DOHH2 (cell line): ENCODE data around the gene PLA2G2C.

Experiments used
- H3F3A ChIP-seq: fragments of 200-600 bp; sonication (generic), shearing (Covaris generic); 2 replicates; pipeline ENCODE4 v1.6.0; 2016; ENCODE audit warnings: antibody characterized with exemption, mild to moderate bottlenecking; ENCODE audit not compliant: control insufficient read depth, insufficient read depth
- H3K27ac ChIP-seq: fragments of 200-600 bp; sonication (generic); 2 replicates; pipeline ENCODE4 v1.5.1; 2014; ENCODE audit warnings: low read depth, mild to moderate bottlenecking, low read length, moderate library complexity
- H3K27me3 ChIP-seq: fragments of 200-600 bp; sonication (generic); 2 replicates; pipeline ENCODE4 v1.6.1; 2014; ENCODE audit warnings: mild to moderate bottlenecking, low read length, mixed read lengths; ENCODE audit not compliant: control insufficient read depth
- H3K36me3 ChIP-seq: fragments of 200-600 bp; sonication (generic); 2 replicates; pipeline ENCODE4 v1.6.1; 2014; ENCODE audit warnings: mild to moderate bottlenecking, low read length, moderate library complexity, mixed read lengths; ENCODE audit not compliant: control insufficient read depth
- H3K4me1 ChIP-seq: fragments of 200-600 bp; sonication (generic); 2 replicates; pipeline ENCODE4 v1.6.1; 2014; ENCODE audit warnings: mild to moderate bottlenecking, low read length, mixed read lengths; ENCODE audit not compliant: control insufficient read depth
- H3K4me2 ChIP-seq: fragments of 200-600 bp; sonication (generic); 2 replicates; pipeline ENCODE4 v1.6.0; 2014; ENCODE audit warnings: mild to moderate bottlenecking, low read length, moderate library complexity
- H3K4me3 ChIP-seq: fragments of 200-600 bp; sonication (generic); 2 replicates; pipeline ENCODE4 v1.5.1; 2014; ENCODE audit warnings: mild to moderate bottlenecking, low read length, mixed read lengths
- H3K79me2 ChIP-seq: fragments of 200-600 bp; sonication (generic); 2 replicates; pipeline ENCODE4 v1.6.1; 2014; ENCODE audit warnings: mild to moderate bottlenecking, low read length, mixed read lengths; ENCODE audit not compliant: control insufficient read depth
- H3K9me2 ChIP-seq: fragments of 200-600 bp; sonication (generic); replicated peaks from 2 replicates; pipeline ENCODE4 v1.6.1; 2014; ENCODE audit warnings: mild to moderate bottlenecking, low read length, mixed read lengths; ENCODE audit not compliant: control insufficient read depth
- H3K9me3 ChIP-seq: fragments of 200-600 bp; sonication (generic); 2 replicates; pipeline ENCODE4 v1.6.1; 2014; ENCODE audit warnings: antibody characterized with exemption, low read length, mixed read lengths; ENCODE audit not compliant: control insufficient read depth, insufficient read depth
- H4K20me1 ChIP-seq: fragments of 200-600 bp; sonication (generic); 2 replicates; pipeline ENCODE4 v1.6.0; 2014; ENCODE audit warnings: low read depth, mild to moderate bottlenecking, antibody characterized with exemption, low read length, moderate library complexity; ENCODE audit not compliant: control insufficient read depth, insufficient read depth
- EZH2phosphoT487 ChIP-seq: fragments of 200-600 bp; sonication (generic); IDR thresholded peaks from 2 replicates; pipeline ENCODE4 v1.6.1; 2017; ENCODE audit warnings: borderline replicate concordance, mild to moderate bottlenecking, antibody characterized with exemption, low read length, moderate library complexity, mixed read lengths
- TF ChIP-seq, protein P1 (sequence below): fragments of 200-600 bp; sonication (generic); IDR thresholded peaks from one replicate; pipeline ENCODE4 v1.5.1; 2014; ENCODE audit warnings: antibody characterized with exemption, mild to moderate bottlenecking, low read depth, low read length; ENCODE audit not compliant: poor library complexity, severe bottlenecking

The PLA2G2C gene

GRCh38 chr1:20138961-20139550, 47.3 kb downstream of the PLA2G2C start, which contains the start of gene PLA2G2F:
TSS of gene PLA2G2F (plus strand) at chr1:20139323. CDS start at chr1:20139428, 105 bp downstream.
- Histone ChIP-seq H3K9me2 (no peaks in the 10 kb centered on the region), H3K27me3 (no peaks in the 10 kb centered on the region), H3K4me2 (no peak within 1 kb of the TSS), H3K27ac (no peak within 1 kb of the TSS), H3K36me3 (no peaks in the 10 kb centered on the region), H3K79me2 (no peaks in the 10 kb centered on the region), H3K4me1 (no peaks in the 10 kb centered on the region), H4K20me1 (no peaks in the 10 kb centered on the region), H3F3A (no peaks in the 10 kb centered on the region), H3K4me3 (no peak within 1 kb of the TSS), H3K9me3 (no peaks in the 10 kb centered on the region)
- TF ChIP-seq EZH2phosphoT487: no peak
- TF ChIP-seq, protein P1, sequence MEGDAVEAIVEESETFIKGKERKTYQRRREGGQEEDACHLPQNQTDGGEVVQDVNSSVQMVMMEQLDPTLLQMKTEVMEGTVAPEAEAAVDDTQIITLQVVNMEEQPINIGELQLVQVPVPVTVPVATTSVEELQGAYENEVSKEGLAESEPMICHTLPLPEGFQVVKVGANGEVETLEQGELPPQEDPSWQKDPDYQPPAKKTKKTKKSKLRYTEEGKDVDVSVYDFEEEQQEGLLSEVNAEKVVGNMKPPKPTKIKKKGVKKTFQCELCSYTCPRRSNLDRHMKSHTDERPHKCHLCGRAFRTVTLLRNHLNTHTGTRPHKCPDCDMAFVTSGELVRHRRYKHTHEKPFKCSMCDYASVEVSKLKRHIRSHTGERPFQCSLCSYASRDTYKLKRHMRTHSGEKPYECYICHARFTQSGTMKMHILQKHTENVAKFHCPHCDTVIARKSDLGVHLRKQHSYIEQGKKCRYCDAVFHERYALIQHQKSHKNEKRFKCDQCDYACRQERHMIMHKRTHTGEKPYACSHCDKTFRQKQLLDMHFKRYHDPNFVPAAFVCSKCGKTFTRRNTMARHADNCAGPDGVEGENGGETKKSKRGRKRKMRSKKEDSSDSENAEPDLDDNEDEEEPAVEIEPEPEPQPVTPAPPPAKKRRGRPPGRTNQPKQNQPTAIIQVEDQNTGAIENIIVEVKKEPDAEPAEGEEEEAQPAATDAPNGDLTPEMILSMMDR: no peak

GRCh38 chr1:20138346-20138745, 48.0 kb downstream of the PLA2G2C start:
- H3K4me3 ChIP-seq: no peak overlapping the region
- H3K27ac ChIP-seq: no peak overlapping the region
- no peaks in the 10 kb centered on the region for H3K27me3 ChIP-seq
- H3K9me2 ChIP-seq: no peaks in the 10 kb centered on the region
- TF ChIP-seq, protein P1: no peak
- no peak for TF ChIP-seq EZH2phosphoT487
- no peaks in the 10 kb centered on the region for H3K9me3 ChIP-seq
- H3K79me2 ChIP-seq: no peaks in the 10 kb centered on the region
- no peaks in the 10 kb centered on the region for H3K36me3 ChIP-seq
- H4K20me1 ChIP-seq: no peaks in the 10 kb centered on the region
- H3K4me1 ChIP-seq: no peaks in the 10 kb centered on the region
- H3F3A ChIP-seq: no peaks in the 10 kb centered on the region
- no peak overlapping the region for H3K4me2 ChIP-seq

DNA sequence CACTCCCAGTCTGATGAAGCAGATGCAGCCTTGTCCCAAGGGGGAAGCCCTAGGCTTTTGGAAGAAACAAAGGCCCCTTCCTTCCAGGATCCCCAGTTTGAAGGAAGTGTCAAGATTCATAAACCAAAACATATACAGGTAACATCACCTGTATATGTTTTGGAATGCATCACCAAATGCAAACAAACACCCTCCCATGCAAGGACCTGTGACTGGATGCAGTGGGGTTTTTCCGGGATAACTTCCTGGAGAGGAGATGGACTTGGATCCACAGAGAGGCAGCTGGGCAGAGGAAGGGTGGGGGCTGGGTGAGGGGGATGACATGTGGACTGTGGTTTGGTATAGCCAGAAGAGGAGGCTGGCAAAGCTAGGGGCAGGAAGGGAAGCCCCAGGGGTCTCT, 48.7 kb downstream of the PLA2G2C start:
- H3K27me3 ChIP-seq: no peaks in the 10 kb centered on the region
- no peak overlapping the region for H3K4me2 ChIP-seq
- TF ChIP-seq, protein P1: no peak
- TF ChIP-seq EZH2phosphoT487: no peak
- no peaks in the 10 kb centered on the region for H3K36me3 ChIP-seq
- H3K9me2 ChIP-seq: no peaks in the 10 kb centered on the region
- no peaks in the 10 kb centered on the region for H3F3A ChIP-seq
- H3K9me3 ChIP-seq: no peaks in the 10 kb centered on the region
- no peaks in the 10 kb centered on the region for H3K79me2 ChIP-seq
- H3K4me3 ChIP-seq: no peak overlapping the region
- H4K20me1 ChIP-seq: no peaks in the 10 kb centered on the region
- H3K4me1 ChIP-seq: no peaks in the 10 kb centered on the region
- H3K27ac ChIP-seq: no peak overlapping the region
